HG03460 (cell line): ENCODE data around the gene WNT11.

Experiments
- ATAC-seq: cut with Tn5 transposase; IDR thresholded peaks from one replicate; pipeline ENCODE4 v1.9.1; 2021; ENCODE audit not compliant: unreplicated experiment

WNT11 gene

GRCh38 chr11:76221365-76221764 lies 15.1 kb upstream of the WNT11 start:
- ATAC-seq, result no peak

GRCh38 chr11:76219243-76219642 lies 12.9 kb upstream of the WNT11 start:
- ATAC-seq, result no peak

GRCh38 chr11:76218449-76219178 lies 12.3 kb upstream of the WNT11 start:
- ATAC-seq, result no peak

- ATAC-seq, result no peak
Measured at GRCh38 chr11:76217653-76218160, 11.4 kb upstream of the WNT11 start.

- no peak for ATAC-seq
Measured at GRCh38 chr11:76216536-76217325, 10.4 kb upstream of the WNT11 start.

- no peak for ATAC-seq
Measured at GRCh38 chr11:76215941-76216340, 9.6 kb upstream of the WNT11 start.

GRCh38 chr11:76214968-76215548 lies 8.8 kb upstream of the WNT11 start:
- no peak for ATAC-seq

- ATAC-seq, result no peak
Measured at GRCh38 chr11:76214186-76214585, 7.9 kb upstream of the WNT11 start.

GRCh38 chr11:76212086-76213035 lies 6.1 kb upstream of the WNT11 start:
- ATAC-seq, result no peak

GRCh38 chr11:76210931-76211851 lies 4.9 kb upstream of the WNT11 start:
- ATAC-seq, result no peak

- no peak for ATAC-seq
Measured at GRCh38 chr11:76209973-76210930, 4.0 kb upstream of the WNT11 start.

- ATAC-seq, result no peak
Measured at GRCh38 chr11:76209375-76209972, 3.2 kb upstream of the WNT11 start.

- ATAC-seq, result no peak
Measured at GRCh38 chr11:76208438-76209374, 2.4 kb upstream of the WNT11 start.

GRCh38 chr11:76207642-76208401 lies 1.5 kb upstream of the WNT11 start:
- peak; percentile 45 for ATAC-seq

GRCh38 chr11:76206077-76206326 lies 300 bp downstream of the WNT11 start:
- ATAC-seq, result no peak

GRCh38 chr11:76205252-76206076 lies 838 bp downstream of the WNT11 start:
- ATAC-seq, result no peak
